OCI-LY1 (cell line): ENCODE measurements around the gene RBMS3.

ENCODE experiments used
- EZH2 ChIP-seq: fragments of 200-600 bp; sonication (generic), shearing (Covaris generic); IDR thresholded peaks from 2 replicates; pipeline ENCODE4 v1.8.0; 2017; ENCODE audit warnings: borderline replicate concordance, mixed run types, mild to moderate bottlenecking, antibody characterized with exemption, low read length, moderate library complexity, mixed read lengths
- TF ChIP-seq, protein P1 (sequence below): fragments of 200-600 bp; sonication (generic), shearing (Covaris generic); IDR thresholded peaks from 2 replicates; pipeline ENCODE4 v1.5.1; 2017; ENCODE audit warnings: mild to moderate bottlenecking, antibody characterized with exemption, low read length, moderate library complexity, mixed read lengths

DNA sequence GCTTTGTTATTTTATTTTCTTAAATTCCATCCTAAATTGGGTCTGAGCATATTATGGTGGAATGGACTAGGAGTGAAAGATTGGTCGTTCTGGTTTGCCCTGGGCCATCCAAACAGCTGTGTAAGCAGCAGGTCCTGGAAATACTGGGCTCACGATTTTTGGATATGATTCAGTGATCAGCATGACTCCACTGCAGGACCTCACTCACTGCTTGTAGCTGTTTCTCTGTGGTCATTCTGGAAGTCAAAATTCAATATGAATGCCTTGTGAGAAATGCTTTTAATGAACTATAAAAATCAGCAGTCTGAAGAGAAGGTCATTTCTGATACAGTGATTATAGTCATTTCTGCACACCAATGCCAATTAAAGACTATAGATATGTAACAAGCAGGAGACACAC is 185.0 kb downstream of the RBMS3 start:
- TF ChIP-seq EZH2 = no peak
- TF ChIP-seq, protein P1, sequence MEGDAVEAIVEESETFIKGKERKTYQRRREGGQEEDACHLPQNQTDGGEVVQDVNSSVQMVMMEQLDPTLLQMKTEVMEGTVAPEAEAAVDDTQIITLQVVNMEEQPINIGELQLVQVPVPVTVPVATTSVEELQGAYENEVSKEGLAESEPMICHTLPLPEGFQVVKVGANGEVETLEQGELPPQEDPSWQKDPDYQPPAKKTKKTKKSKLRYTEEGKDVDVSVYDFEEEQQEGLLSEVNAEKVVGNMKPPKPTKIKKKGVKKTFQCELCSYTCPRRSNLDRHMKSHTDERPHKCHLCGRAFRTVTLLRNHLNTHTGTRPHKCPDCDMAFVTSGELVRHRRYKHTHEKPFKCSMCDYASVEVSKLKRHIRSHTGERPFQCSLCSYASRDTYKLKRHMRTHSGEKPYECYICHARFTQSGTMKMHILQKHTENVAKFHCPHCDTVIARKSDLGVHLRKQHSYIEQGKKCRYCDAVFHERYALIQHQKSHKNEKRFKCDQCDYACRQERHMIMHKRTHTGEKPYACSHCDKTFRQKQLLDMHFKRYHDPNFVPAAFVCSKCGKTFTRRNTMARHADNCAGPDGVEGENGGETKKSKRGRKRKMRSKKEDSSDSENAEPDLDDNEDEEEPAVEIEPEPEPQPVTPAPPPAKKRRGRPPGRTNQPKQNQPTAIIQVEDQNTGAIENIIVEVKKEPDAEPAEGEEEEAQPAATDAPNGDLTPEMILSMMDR = no peak
